IMR-90 (cell line): ENCODE measurements around the gene TOR4A. TPM values are rescaled to one million over a fixed set of nuclear protein-coding genes. Genes with fewer than 3 reads are reported as not detected.

Experiments
- ATAC-seq: fragments of 200-7000 bp; cut with Tn5 transposase; 2 replicates; pipeline ENCODE4 v1.9.1; 2020; ENCODE audit warnings: low read depth, mild to moderate bottlenecking, moderate library complexity
- BruUV-seq: library from RNA; stranded (reverse); fragments of 400-500 nt; replicated peaks from 2 replicates; lab custom pipeline; 2021; lab: Mats Ljungman, UMichigan
- CTCF ChIA-PET: fragments of 300-600 bp; formaldehyde crosslinking; extraction: SDS; loops from one replicate; lab custom pipeline; 2021; ENCODE audit warnings: antibody characterized with exemption; lab: Yijun Ruan, JAX
- POLR2A ChIA-PET: fragments of 300-600 bp; sonication (Branson Sonifier 250); formaldehyde crosslinking; loops from one replicate; lab custom pipeline; 2022; ENCODE audit warnings: antibody characterized with exemption; ENCODE audit not compliant: unreplicated experiment; lab: Charles Lee
- DNase-seq: peaks from one replicate; pipeline ENCODE4 v3.0.0; 2013
- H2AFZ ChIP-seq: replicated peaks from 2 replicates; pipeline ENCODE3; 2013; ENCODE audit warnings: low read length, mild to moderate bottlenecking; ENCODE audit not compliant: poor library complexity
- H2AK5ac ChIP-seq: 2 replicates; pipeline ENCODE4 v1.6.1; 2013; ENCODE audit warnings: low read depth, low read length, inconsistent platforms
- H2AK9ac ChIP-seq: replicated peaks from 2 replicates; pipeline ENCODE3; 2013; ENCODE audit warnings: mild to moderate bottlenecking, low read depth, low read length, moderate library complexity; ENCODE audit not compliant: poor library complexity
- H2BK120ac ChIP-seq: 2 replicates; pipeline ENCODE4 v1.6.1; 2013; ENCODE audit warnings: low read depth, low read length, inconsistent platforms
- H2BK15ac ChIP-seq: 3 replicates; pipeline ENCODE4 v1.6.1; 2013; ENCODE audit warnings: low read depth, low read length, inconsistent platforms
- H2BK20ac ChIP-seq: 2 replicates; pipeline ENCODE4 v1.6.1; 2013; ENCODE audit warnings: low read depth, mild to moderate bottlenecking, inconsistent platforms, low read length, moderate library complexity
- H2BK5ac ChIP-seq: 2 replicates; pipeline ENCODE4 v1.6.1; 2013; ENCODE audit warnings: mild to moderate bottlenecking, low read depth, low read length, inconsistent platforms; ENCODE audit not compliant: poor library complexity, severe bottlenecking
- H3K14ac ChIP-seq: replicated peaks from 2 replicates; pipeline ENCODE4 v1.6.1; 2013; ENCODE audit warnings: low read depth, low read length, inconsistent platforms
- H3K18ac ChIP-seq: 2 replicates; pipeline ENCODE4 v1.6.1; 2013; ENCODE audit warnings: low read depth, low read length, control low read depth
- H3K23ac ChIP-seq: 2 replicates; pipeline ENCODE4 v1.6.1; 2013; ENCODE audit warnings: low read depth, low read length, inconsistent platforms
- H3K27ac ChIP-seq: 2 replicates; pipeline ENCODE4 v1.5.1; 2013; ENCODE audit warnings: mild to moderate bottlenecking, control low read depth, low read length; ENCODE audit not compliant: insufficient read depth
- H3K27me3 ChIP-seq: 2 replicates; pipeline ENCODE4 v1.6.1; 2013; ENCODE audit warnings: low read length; ENCODE audit not compliant: control insufficient read depth, insufficient read depth
- H3K36me3 ChIP-seq: 2 replicates; pipeline ENCODE4 v1.6.1; 2013; ENCODE audit warnings: low read length, mixed read lengths; ENCODE audit not compliant: control insufficient read depth, insufficient read depth
- H3K4ac ChIP-seq: 2 replicates; pipeline ENCODE4 v1.6.1; 2013; ENCODE audit warnings: low read depth, low read length, inconsistent platforms
- H3K4me1 ChIP-seq: 2 replicates; pipeline ENCODE4 v1.6.1; 2013; ENCODE audit warnings: low read length, mixed read lengths; ENCODE audit not compliant: control insufficient read depth, insufficient read depth
- H3K4me2 ChIP-seq: 2 replicates; pipeline ENCODE4 v1.6.1; 2013; ENCODE audit warnings: low read depth, mild to moderate bottlenecking, control low read depth, low read length, moderate library complexity
- H3K4me3 ChIP-seq: 2 replicates; pipeline ENCODE4 v1.5.1; 2013; ENCODE audit warnings: low read depth, mild to moderate bottlenecking, control low read depth, low read length, moderate library complexity; ENCODE audit not compliant: insufficient read depth
- H3K56ac ChIP-seq: 2 replicates; pipeline ENCODE4 v1.6.1; 2013; ENCODE audit warnings: low read length, inconsistent platforms; ENCODE audit not compliant: insufficient read depth; ENCODE audit errors: extremely low read depth
- H3K79me1 ChIP-seq, 2 experiments: 2 replicates each; pipeline ENCODE4 v1.6.1; 2013; ENCODE audit warnings: low read length in 2 of 2, inconsistent platforms in 1 of 2, low read depth in 1 of 2
- H3K9ac ChIP-seq: 2 replicates; pipeline ENCODE4 v1.6.1; 2013; ENCODE audit warnings: low read depth, low read length, control low read depth
- H3K9me1 ChIP-seq: 2 replicates; pipeline ENCODE4 v1.6.1; 2013; ENCODE audit warnings: low read length, inconsistent platforms; ENCODE audit not compliant: insufficient read depth
- H3K9me3 ChIP-seq: 2 replicates; pipeline ENCODE4 v1.6.1; 2013; ENCODE audit warnings: low read length; ENCODE audit not compliant: control insufficient read depth, insufficient read depth
- H4K20me1 ChIP-seq: 2 replicates; pipeline ENCODE4 v1.6.1; 2013; ENCODE audit warnings: low read length, inconsistent platforms; ENCODE audit not compliant: insufficient read depth
- H4K5ac ChIP-seq: 2 replicates; pipeline ENCODE4 v1.6.1; 2013; ENCODE audit warnings: mild to moderate bottlenecking, low read depth, low read length, control low read depth
- H4K8ac ChIP-seq, 2 experiments: 2 replicates each; pipeline ENCODE4 v1.6.1; 2013; ENCODE audit warnings: low read depth in 2 of 2, low read length in 2 of 2, control low read depth in 1 of 2, inconsistent platforms in 1 of 2
- H4K91ac ChIP-seq: 2 replicates; pipeline ENCODE4 v1.6.1; 2013; ENCODE audit warnings: low read depth, low read length, inconsistent platforms; ENCODE audit not compliant: insufficient read depth
- MAZ ChIP-seq: IDR thresholded peaks from 2 replicates; pipeline ENCODE4 v1.6.1; 2012; ENCODE audit warnings: low read depth, mild to moderate bottlenecking, low read length, improper control_type of control experiment, moderate library complexity, borderline replicate concordance
- whole genome bisulfite sequencing, 2 experiments: methylation state at CpG; one replicate each; pipeline versions ENCODE4 v1.1.5 to v1.1.7; 2013; ENCODE audit warnings: missing lambda C conversion rate in 2 of 2; ENCODE audit not compliant: insufficient read length in 1 of 2; ENCODE audit errors: extremely low coverage in 2 of 2; 5-methylcytosine and 5-hydroxymethylcytosine counted together
- dilution Hi-C: fragments of 300-500 bp; cut with HindIII; formaldehyde crosslinking; loops from one replicate; pipeline ENCODE4 v1.14.3; 2018; ENCODE audit warnings: low sequenced_read_pairs; ENCODE audit not compliant: unreplicated experiment
- in situ Hi-C: fragments of 300-500 bp; cut with MboI; formaldehyde crosslinking; loops from 3 replicates; pipeline ENCODE4 v1.14.3; 2019; ENCODE audit warnings: low sequenced_read_pairs, inconsistent platforms, mixed read lengths
- intact Hi-C: fragments of 100-400 bp; cut with micrococcal nuclease; formaldehyde crosslinking; loops from 2 replicates; pipeline ENCODE4 v1.10.0; 2022
- polyA plus RNA-seq, 3 experiments: library from polyadenylated mRNA; depleted of rRNA; stranded (reverse); fragments of >200 nt; gene quantifications; 2 replicates each; pipeline ENCODE4 v1.2.3, GENCODE V29; 2012; ENCODE audit warnings: low replicate concordance in 1 of 3
- total RNA-seq: library from RNA; depleted of rRNA; stranded (reverse); fragments of >200 nt; gene quantifications from 2 replicates; pipeline ENCODE4 v1.2.3, GENCODE V29; 2012

The TOR4A gene
- total and polyA plus RNA-seq, 2 of the 4 experiments (the other 2 are of a cell fraction): 9.7 to 22.9 TPM

GRCh38 chr9:137236936-137237421, 40.5 kb upstream of the TOR4A start:
- Histone ChIP-seq H2BK5ac (no peak overlapping the region), H3K9ac (no peak overlapping the region), H2AK5ac (peak overlapping the region; percentile 73; the same call in 1 of the 2 replicates), H3K4me3 (no peak overlapping the region), H4K8ac (no peak overlapping the region), H3K27me3 (no peaks in the 10 kb centered on the region), H3K9me3 (no peaks in the 10 kb centered on the region), H2BK120ac (no peak overlapping the region), H2BK20ac (no peak overlapping the region), H2AK9ac (peak overlapping the region; percentile 89), H3K23ac (no peak overlapping the region), H3K18ac (no peak overlapping the region), H2AFZ (peak overlapping the region; percentile 63), H3K14ac (no peak overlapping the region), H2BK15ac (no peak overlapping the region), H3K9me1 (no peaks in the 10 kb centered on the region), H4K91ac (no peak overlapping the region), H3K4ac (no peak overlapping the region), H4K5ac (no peak overlapping the region), H3K36me3 (peaks cover 1% of the 10 kb centered on the region), H3K4me1 (peaks cover 5% of the 10 kb centered on the region; the same call in 1 of the 2 replicates), H3K56ac (no peak overlapping the region), H3K4me2 (no peak overlapping the region), H4K20me1 (peaks cover 11% of the 10 kb centered on the region), H3K79me1 (peaks cover 8 to 30% of the 10 kb centered on the region in 2 experiments; a peak in 3 of 4 replicates), H3K27ac (no peak overlapping the region)
- WGBS, 2 experiments: 56% methylated on average over 7 of the region's 11 CpGs; no CpG with 5 or more reads in 1 of the 2 experiments
- no peak for DNase-seq
- in situ Hi-C loops: no loop called here
- no peak for ATAC-seq
- BruUV-seq: no TSS peak
- ChIA-PET POLR2A (interaction anchor here (0.6 kb wide), 1 partner anchor 24 kb away, joined by 3 read pairs; no protein-coding TSS in a partner anchor), CTCF (interaction anchor here (0.6 to 1.0 kb wide), 7 partner anchors 10 to 154 kb away, joined by 3 to 6 read pairs (median 3); partner anchors contain the start of genes DPP7 and RNF224)
- TF ChIP-seq MAZ: no peak
- intact Hi-C loops: no loop called here
- dilution Hi-C loops: no loop called here
